Panc1 (cell line): Measurements from ENCODE around the gene CAMK4.

Experiments
- CTCF ChIP-seq: fragments of 450-650 bp; IDR thresholded peaks from 2 replicates; pipeline ENCODE4 v1.5.1; 2017; ENCODE audit warnings: mild to moderate bottlenecking
- POLR2AphosphoS5 ChIP-seq: IDR thresholded peaks from 2 replicates; pipeline ENCODE4 v1.6.1; 2012; ENCODE audit warnings: mild to moderate bottlenecking, low read depth, low read length, moderate library complexity

- TF ChIP-seq CTCF (no peak), POLR2AphosphoS5 (no peak)
These were observed 303.9 kb downstream of the CAMK4 start for GRCh38 chr5:111528056-111528455.
